NCI-H82 treated with DMSO at 0.1 percent for 48 hours (cell line): ENCODE results near the gene ACOT6.
"Not testable (repeated sequence)": the region's sequence is repeated elsewhere in the genome, so short reads cannot be mapped to it uniquely, and the experiment has no call there.

Source experiments
- DNase-seq: peaks from one replicate; lab custom pipeline; 2025; ENCODE audit not compliant: unreplicated experiment; lab: John Stamatoyannopoulos, UW

Gene ACOT6

GRCh38 chr14:73594491-73594890 lies 17.8 kb upstream of the ACOT6 start:
- no peak for DNase-seq

GRCh38 chr14:73599499-73599898 lies 12.8 kb upstream of the ACOT6 start:
- DNase-seq: no peak

DNA sequence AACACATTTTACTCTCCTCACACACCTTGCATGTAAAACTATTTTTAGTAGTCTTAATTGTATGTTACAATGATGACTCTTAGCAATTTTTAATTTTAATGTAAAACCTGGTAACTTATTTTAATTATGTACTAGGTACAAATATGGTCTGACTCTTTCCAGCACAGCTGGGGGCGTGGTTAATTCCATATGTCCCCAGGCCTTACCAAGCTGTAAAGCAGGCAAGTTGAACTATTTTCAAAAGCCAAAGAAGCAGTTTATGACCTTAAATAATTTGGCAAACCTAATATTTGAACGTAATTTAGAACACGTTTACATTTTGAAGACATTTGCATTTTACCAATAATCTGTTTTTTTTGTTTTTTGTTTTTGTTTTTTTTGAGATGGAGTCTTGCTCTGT lies 9.3 kb upstream of the ACOT6 start:
- no peak for DNase-seq

GRCh38 chr14:73606271-73606670 lies 6.0 kb upstream of the ACOT6 start:
- DNase-seq: no peak

DNA sequence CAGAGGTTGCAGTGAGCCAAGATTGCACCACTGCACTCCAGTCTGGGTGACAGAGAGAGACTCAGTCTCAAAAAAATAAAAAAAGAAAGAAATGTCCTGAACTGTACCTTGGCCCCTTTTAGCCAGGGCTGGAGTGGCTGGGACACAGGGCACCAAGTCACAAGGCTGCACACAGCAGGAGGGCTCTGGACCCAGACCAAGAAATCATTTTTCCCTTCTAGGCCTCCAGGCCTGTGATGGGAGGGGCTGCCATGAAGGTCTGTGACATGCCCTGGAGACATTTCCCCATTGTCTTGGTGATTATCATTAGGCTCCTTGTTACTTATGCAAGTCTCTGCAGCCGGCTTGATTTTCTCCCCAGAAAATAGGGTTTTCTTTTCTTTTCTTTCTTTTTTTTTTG lies 5.1 kb upstream of the ACOT6 start:
- DNase-seq: no peak

GRCh38 chr14:73610687-73611086 lies 1.6 kb upstream of the ACOT6 start:
- DNase-seq: no peak

DNA sequence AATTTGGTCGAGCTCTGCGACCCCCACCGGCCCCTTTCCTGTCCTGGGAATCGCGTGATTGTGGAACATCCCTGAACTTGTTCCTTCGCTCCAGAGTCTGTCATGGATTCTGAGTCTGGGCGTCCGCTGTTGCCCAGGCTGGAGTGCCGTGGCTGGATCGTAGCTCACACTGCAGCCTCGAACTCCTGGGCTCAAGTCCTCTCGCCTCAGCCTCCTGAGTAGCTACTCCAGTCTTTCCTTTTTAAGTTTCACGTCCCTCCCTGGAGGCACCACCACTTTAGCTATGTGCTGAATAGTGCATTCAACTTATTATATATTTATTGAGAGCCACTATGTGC lies 698 bp downstream of the ACOT6 start:
- DNase-seq: no peak

- DNase-seq: no peak
Observed at GRCh38 chr14:73613419-73613963, 1.2 kb downstream of the ACOT6 start.

DNA sequence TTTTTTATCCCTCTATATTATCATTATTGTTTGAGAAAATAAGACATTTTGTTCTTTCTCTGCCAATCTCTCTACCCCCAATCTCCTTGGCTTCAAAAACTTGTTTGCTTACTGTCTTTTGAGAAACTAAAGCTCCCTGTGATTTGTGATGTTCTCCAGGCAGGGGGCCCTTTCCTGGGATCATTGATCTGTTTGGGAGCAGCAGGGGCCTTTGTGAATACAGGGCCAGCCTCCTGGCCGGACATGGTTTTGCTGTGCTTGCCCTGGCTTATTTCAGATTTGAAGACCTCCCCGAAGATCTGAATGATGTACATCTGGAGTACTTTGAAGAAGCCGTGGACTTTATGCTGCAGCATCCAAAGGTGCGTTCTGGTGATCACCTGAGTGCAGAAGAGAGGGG lies 4.5 kb downstream of the ACOT6 start:
- DNase-seq: no peak

GRCh38 chr14:73619524-73619923 lies 7.2 kb downstream of the ACOT6 start:
- no peak for DNase-seq

DNA sequence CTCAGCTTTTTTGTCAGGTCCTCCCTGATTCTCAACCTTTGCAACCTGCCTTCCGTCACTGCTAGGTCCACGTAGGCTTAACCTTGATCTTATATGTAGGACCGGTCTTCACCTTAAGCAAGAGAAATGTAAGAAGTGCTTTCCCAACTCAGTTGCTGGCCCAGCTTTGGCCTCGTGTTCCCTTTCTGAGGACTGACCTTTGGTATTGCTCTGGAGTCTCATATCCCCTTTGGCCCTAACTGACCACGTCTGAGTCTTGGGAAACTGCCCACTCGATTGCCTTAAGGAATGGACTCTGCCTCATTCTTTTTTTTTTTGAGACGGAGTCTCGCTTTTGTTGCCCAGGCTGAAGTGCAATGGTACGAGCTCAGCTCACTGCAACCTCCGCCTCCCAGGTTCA lies 8.0 kb downstream of the ACOT6 start:
- DNase-seq: no peak

DNA sequence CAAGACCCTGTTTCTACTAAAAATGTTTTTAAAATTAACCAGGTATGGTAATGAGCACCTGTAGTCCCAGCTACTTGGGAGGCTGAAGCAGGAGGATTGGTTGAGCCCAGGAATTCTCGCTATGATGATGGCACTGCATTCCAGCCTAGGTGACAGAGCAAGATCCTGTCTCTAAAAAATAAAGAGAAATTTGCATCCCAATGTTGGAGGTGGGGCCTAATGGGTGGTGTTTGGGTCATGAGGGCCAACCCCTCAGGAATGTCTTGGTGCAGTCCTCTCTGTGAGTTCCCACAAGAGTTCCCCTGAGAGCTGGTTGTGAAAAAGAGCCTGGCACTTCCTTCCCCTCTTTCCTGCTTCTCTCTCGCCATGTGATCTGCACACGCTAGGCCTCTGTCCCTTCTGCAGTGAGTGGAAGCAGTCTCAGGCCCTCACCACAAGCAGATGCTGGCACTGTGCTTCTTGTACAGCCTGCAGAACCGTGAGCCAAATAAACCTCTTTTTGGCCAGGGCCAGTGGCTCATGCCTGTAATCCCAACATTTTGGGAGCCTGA lies 11.3 kb downstream of the ACOT6 start:
- DNase-seq: no peak

GRCh38 chr14:73625706-73626105 lies 13.4 kb downstream of the ACOT6 start:
- no peak for DNase-seq

- no peak for DNase-seq
Observed at GRCh38 chr14:73627151-73627558, 14.8 kb downstream of the ACOT6 start.

- DNase-seq: no peak
Observed at GRCh38 chr14:73630009-73630780, 17.9 kb downstream of the ACOT6 start.

GRCh38 chr14:73633116-73634010 lies 21.0 kb downstream of the ACOT6 start:
- peak; percentile 24 for DNase-seq

- no peak for DNase-seq
Observed at GRCh38 chr14:73634011-73634833, 21.9 kb downstream of the ACOT6 start.

- not testable (repeated sequence) for DNase-seq
Observed at GRCh38 chr14:73636355-73636754, 24.0 kb downstream of the ACOT6 start.

DNA sequence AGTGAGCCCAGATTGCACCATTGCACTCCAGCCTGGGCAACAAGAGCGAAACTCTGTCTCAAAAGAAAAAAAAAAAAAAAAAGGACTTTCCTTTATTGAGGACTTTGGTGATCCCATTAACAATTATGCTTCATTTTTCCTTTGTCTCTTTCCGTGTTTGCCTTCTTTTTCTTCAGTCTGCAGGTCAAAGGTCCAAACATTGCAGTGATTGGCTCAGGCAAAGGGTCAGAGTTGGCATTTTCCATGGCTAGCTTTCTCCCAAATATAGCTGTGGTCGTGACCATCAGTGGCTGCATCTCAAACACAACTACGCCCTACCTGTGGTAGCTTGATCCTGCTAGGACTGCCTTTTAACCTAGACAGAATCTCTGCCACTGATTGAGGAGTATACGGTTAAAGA lies 25.5 kb downstream of the ACOT6 start:
- no peak for DNase-seq

DNA sequence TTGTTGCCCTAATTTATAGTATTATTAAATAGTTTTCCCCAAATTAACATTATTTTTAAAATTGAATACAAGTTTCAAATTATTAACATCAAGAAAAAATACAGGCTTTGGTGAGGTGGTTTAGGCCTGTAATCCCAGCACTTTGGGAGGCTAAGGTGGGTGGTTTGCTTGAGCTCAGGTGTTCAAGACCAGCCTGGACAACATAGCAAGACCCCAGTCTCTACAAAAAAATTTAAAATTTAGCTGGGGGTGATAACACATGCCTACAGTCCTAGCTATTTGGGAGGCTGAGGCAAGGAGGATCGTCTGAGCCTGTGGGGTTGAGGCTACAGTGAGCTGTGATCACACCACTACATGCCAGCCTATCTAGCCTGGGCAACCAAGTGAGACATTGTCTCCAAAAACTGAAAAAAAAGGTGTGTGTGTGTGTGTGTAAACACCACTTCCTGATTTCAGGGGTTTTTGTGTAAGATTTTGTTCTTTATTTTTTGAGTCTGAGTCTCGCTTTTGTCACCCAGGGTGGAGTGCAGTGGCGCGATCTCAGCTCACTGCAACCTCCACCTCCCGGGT lies 28.6 kb downstream of the ACOT6 start:
- no peak for DNase-seq
